ENCODE results near the gene APOL5.

GRCh38 chr22:35684270-35684700 lies 33.4 kb upstream of the APOL5 start:
- TF ChIP-seq CTCF (conservative IDR thresholded peaks at IDR 0.05; ENCODE audit: low read depth, low read length) (no peak), EZH2 (IDR thresholded peaks at IDR 0.05; ENCODE audit: low read length, unreplicated experiment) (no peak)

All from PC-3 (cell line).